ENCODE data around the gene PBRM1. TPM values are rescaled to one million over a fixed set of nuclear protein-coding genes. Genes with fewer than 3 reads are reported as not detected.

The PBRM1 gene
- total and polyA plus RNA-seq, 4 donors: 7.1 to 65.7 (median 38.7) TPM

- peaks cover 0 to 7% (median 0%) of the 10 kb centered on the region in 4 donors for H3K4me1 ChIP-seq (ENCODE audit: control insufficient read depth in 4 of 4, insufficient read depth in 4 of 4, low read length in 3 of 4)
- H3K4me3 ChIP-seq (ENCODE audit: low read depth in 1 of 3, low read length in 3 of 3): no peak overlapping the region
- H3K36me3 ChIP-seq (ENCODE audit: control insufficient read depth in 4 of 4, insufficient read depth in 3 of 4, low read depth in 1 of 4, low read length in 3 of 4): peaks cover 16 to 45% (median 27%) of the 10 kb centered on the region in 4 donors
- WGBS: 79% methylated on average over 5 of the region's 5 CpGs
- DNase-seq (ENCODE audit: low spot score): no peak
- H3K27ac ChIP-seq (ENCODE audit: low read depth in 1 of 2, low read length in 2 of 2): no peak overlapping the region
- no peaks in the 10 kb centered on the region for H3K9me3 ChIP-seq (ENCODE audit: control insufficient read depth in 4 of 4, low read length in 3 of 4)
- H3K27me3 ChIP-seq (ENCODE audit: control insufficient read depth in 4 of 4, insufficient read depth in 4 of 4, low read length in 3 of 4): no peaks in the 10 kb centered on the region
- no peak overlapping the region for H3K9ac ChIP-seq (ENCODE audit: low read depth in 1 of 2, low read length in 2 of 2)
- no peak for TF ChIP-seq YY1 (IDR thresholded peaks at IDR 0.05)
- no peak for TF ChIP-seq GABPA (IDR thresholded peaks at IDR 0.05 in 1 of 2, conservative IDR thresholded peaks at IDR 0.05 in 1 of 2)
- TF ChIP-seq, protein P1, sequence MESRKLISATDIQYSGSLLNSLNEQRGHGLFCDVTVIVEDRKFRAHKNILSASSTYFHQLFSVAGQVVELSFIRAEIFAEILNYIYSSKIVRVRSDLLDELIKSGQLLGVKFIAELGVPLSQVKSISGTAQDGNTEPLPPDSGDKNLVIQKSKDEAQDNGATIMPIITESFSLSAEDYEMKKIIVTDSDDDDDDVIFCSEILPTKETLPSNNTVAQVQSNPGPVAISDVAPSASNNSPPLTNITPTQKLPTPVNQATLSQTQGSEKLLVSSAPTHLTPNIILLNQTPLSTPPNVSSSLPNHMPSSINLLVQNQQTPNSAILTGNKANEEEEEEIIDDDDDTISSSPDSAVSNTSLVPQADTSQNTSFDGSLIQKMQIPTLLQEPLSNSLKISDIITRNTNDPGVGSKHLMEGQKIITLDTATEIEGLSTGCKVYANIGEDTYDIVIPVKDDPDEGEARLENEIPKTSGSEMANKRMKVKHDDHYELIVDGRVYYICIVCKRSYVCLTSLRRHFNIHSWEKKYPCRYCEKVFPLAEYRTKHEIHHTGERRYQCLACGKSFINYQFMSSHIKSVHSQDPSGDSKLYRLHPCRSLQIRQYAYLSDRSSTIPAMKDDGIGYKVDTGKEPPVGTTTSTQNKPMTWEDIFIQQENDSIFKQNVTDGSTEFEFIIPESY (IDR thresholded peaks at IDR 0.05): no peak
- TF ChIP-seq TAF1 (conservative IDR thresholded peaks at IDR 0.05): no peak
Measured at GRCh38 chr3:52554026-52554755, 131.5 kb downstream of the PBRM1 start.

DNA sequence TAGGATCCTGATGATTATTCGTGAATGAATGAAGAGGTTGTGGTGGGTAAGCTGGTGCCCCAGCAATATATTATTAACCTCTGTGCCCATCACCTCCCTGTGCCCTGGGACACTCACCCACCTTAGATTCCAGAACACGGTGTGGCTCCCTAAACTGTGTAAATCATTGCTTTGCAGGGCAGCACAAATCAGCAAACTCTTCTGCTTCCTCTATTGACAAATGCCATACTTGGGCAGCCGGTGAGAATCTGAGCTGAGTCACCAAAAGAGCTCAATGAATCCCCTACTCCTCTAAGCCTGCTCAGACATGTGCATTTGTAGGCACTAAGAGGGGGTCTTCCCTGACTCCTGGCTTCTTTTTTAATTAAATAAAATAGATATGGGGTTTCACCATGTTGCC lies 133.6 kb downstream of the PBRM1 start:
- Histone ChIP-seq H3K27me3 (ENCODE audit: control insufficient read depth in 4 of 4, insufficient read depth in 4 of 4, low read length in 3 of 4) (no peaks in the 10 kb centered on the region), H3K36me3 (ENCODE audit: control insufficient read depth in 4 of 4, insufficient read depth in 3 of 4, low read depth in 1 of 4, low read length in 3 of 4) (peaks cover 15 to 41% (median 26%) of the 10 kb centered on the region in 4 donors), H3K4me3 (ENCODE audit: low read depth in 1 of 3, low read length in 3 of 3) (no peak overlapping the region), H3K4me1 (ENCODE audit: control insufficient read depth in 4 of 4, insufficient read depth in 4 of 4, low read length in 3 of 4) (peaks cover 0 to 7% (median 0%) of the 10 kb centered on the region in 4 donors), H3K27ac (ENCODE audit: low read depth in 1 of 2, low read length in 2 of 2) (no peak overlapping the region), H3K9ac (ENCODE audit: low read depth in 1 of 2, low read length in 2 of 2) (no peak overlapping the region), H3K9me3 (ENCODE audit: control insufficient read depth in 4 of 4, low read length in 3 of 4) (no peaks in the 10 kb centered on the region)
- DNase-seq (ENCODE audit: low spot score): no peak
- 85% methylated on average over 3 of the region's 3 CpGs for WGBS
- TF ChIP-seq TAF1 (conservative IDR thresholded peaks at IDR 0.05) (no peak), JUND (IDR thresholded peaks at IDR 0.05) (no peak), RXRA (IDR thresholded peaks at IDR 0.05) (no peak), HNF4A (conservative IDR thresholded peaks at IDR 0.05) (no peak), EGR1 (IDR thresholded peaks at IDR 0.05; ENCODE audit: low read depth in 2 of 2) (no peak), YY1 (IDR thresholded peaks at IDR 0.05) (no peak), GABPA (IDR thresholded peaks at IDR 0.05 in 1 of 2, conservative IDR thresholded peaks at IDR 0.05 in 1 of 2) (no peak), ATF3 (IDR thresholded peaks at IDR 0.05) (no peak)
- TF ChIP-seq, protein P2, sequence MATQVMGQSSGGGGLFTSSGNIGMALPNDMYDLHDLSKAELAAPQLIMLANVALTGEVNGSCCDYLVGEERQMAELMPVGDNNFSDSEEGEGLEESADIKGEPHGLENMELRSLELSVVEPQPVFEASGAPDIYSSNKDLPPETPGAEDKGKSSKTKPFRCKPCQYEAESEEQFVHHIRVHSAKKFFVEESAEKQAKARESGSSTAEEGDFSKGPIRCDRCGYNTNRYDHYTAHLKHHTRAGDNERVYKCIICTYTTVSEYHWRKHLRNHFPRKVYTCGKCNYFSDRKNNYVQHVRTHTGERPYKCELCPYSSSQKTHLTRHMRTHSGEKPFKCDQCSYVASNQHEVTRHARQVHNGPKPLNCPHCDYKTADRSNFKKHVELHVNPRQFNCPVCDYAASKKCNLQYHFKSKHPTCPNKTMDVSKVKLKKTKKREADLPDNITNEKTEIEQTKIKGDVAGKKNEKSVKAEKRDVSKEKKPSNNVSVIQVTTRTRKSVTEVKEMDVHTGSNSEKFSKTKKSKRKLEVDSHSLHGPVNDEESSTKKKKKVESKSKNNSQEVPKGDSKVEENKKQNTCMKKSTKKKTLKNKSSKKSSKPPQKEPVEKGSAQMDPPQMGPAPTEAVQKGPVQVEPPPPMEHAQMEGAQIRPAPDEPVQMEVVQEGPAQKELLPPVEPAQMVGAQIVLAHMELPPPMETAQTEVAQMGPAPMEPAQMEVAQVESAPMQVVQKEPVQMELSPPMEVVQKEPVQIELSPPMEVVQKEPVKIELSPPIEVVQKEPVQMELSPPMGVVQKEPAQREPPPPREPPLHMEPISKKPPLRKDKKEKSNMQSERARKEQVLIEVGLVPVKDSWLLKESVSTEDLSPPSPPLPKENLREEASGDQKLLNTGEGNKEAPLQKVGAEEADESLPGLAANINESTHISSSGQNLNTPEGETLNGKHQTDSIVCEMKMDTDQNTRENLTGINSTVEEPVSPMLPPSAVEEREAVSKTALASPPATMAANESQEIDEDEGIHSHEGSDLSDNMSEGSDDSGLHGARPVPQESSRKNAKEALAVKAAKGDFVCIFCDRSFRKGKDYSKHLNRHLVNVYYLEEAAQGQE (IDR thresholded peaks at IDR 0.05): no peak
- TF ChIP-seq, protein P3, sequence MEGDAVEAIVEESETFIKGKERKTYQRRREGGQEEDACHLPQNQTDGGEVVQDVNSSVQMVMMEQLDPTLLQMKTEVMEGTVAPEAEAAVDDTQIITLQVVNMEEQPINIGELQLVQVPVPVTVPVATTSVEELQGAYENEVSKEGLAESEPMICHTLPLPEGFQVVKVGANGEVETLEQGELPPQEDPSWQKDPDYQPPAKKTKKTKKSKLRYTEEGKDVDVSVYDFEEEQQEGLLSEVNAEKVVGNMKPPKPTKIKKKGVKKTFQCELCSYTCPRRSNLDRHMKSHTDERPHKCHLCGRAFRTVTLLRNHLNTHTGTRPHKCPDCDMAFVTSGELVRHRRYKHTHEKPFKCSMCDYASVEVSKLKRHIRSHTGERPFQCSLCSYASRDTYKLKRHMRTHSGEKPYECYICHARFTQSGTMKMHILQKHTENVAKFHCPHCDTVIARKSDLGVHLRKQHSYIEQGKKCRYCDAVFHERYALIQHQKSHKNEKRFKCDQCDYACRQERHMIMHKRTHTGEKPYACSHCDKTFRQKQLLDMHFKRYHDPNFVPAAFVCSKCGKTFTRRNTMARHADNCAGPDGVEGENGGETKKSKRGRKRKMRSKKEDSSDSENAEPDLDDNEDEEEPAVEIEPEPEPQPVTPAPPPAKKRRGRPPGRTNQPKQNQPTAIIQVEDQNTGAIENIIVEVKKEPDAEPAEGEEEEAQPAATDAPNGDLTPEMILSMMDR (IDR thresholded peaks at IDR 0.05; ENCODE audit: low read depth, low read length, missing input control): no peak

Data from liver (tissue), 9 donors.